Osteocyte (in vitro differentiated cells): Measurements from ENCODE around the gene KIF11. TPM values are rescaled to one million over a fixed set of nuclear protein-coding genes. Genes with fewer than 3 reads are reported as not detected.
"Not testable (repeated sequence)": the region's sequence is repeated elsewhere in the genome, so short reads cannot be mapped to it uniquely, and the experiment has no call there.

Experiments
- DNase-seq: peaks from one replicate; pipeline ENCODE4 v3.0.0; 2021; ENCODE audit warnings: mixed read lengths; ENCODE audit not compliant: unreplicated experiment; ENCODE audit errors: extremely low spot score
- H3K27ac Mint-ChIP-seq: one replicate; pipeline ENCODE4 v1.8.0; 2021; ENCODE audit warnings: mild to moderate bottlenecking, mixed read lengths; ENCODE audit not compliant: unreplicated experiment
- H3K27me3 Mint-ChIP-seq: one replicate; pipeline ENCODE4 v1.8.0; 2021; ENCODE audit warnings: mixed read lengths; ENCODE audit not compliant: unreplicated experiment
- H3K36me3 Mint-ChIP-seq: one replicate; pipeline ENCODE4 v1.8.0; 2021; ENCODE audit warnings: mixed read lengths; ENCODE audit not compliant: unreplicated experiment
- H3K4me1 Mint-ChIP-seq: one replicate; pipeline ENCODE4 v1.8.0; 2021; ENCODE audit warnings: mixed read lengths; ENCODE audit not compliant: unreplicated experiment
- H3K4me3 Mint-ChIP-seq: one replicate; pipeline ENCODE4 v1.8.0; 2021; ENCODE audit warnings: mild to moderate bottlenecking, moderate library complexity, mixed read lengths; ENCODE audit not compliant: unreplicated experiment
- H3K9me3 Mint-ChIP-seq: one replicate; pipeline ENCODE4 v1.8.0; 2021; ENCODE audit warnings: mixed read lengths; ENCODE audit not compliant: unreplicated experiment
- total RNA-seq: library from RNA; stranded (reverse); gene quantifications from 2 replicates; pipeline ENCODE4 v1.2.1, GENCODE V29; 2021
- TF ChIP-seq, protein P1 (sequence below): fragments of 200-600 bp; sonication (generic); IDR thresholded peaks from 2 replicates; pipeline ENCODE4 v1.5.0; 2021; ENCODE audit warnings: antibody characterized with exemption, mild to moderate bottlenecking, moderate library complexity

KIF11 gene
- total RNA-seq, 1 donor from 2014 or later: 9.0 TPM

DNA sequence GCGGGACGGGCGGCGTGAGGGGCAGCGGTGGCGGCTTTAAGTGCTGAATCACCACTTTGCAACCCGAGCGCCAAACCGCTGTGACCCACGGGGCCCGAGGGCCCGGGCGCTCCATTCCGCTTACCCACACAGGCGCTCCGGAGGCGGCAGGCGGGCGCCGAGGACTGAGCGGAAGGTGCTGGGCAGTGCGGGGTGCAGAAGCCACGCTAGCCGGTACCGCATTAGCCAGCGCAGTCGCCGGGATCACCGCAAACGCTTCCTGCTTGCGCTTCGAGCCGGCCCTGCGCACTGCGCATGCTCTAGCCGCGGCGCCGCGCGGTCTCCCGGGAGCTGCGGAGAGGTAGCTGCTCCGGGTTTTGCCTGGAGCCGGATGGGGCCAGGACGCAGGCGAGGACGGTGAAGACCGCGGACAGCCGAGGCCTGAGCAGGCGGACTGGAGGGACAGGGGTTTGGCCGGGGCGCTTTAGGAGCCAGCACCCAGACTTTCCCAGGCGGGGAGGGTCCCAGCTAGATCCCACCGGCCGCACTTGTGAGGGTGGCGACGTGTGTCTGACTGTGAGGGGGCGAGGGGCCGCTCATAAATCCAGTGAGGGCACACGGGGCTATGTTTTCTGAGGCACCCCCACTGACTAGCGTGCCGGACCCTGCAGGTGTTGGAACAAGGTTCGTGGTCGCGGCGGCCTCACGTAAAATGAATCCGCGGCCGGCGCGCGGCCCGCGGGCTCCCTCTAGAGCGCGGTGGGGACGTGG, 19.0 kb upstream of the KIF11 start, which contains the start of gene IDE:
TSS of gene IDE (minus strand) at position 296 of the 750 bp plus-strand sequence. CDS start at position 222, 74 bp downstream.
- peak; percentile 96 for DNase-seq
- Mint-ChIP-seq H3K9me3 (no peaks in the 10 kb centered on the region), H3K4me1 (peaks cover 28% of the 10 kb centered on the region), H3K27me3 (no peaks in the 10 kb centered on the region), H3K4me3 (peak within 1 kb of the TSS; percentile 77), H3K27ac (peak within 1 kb of the TSS; percentile 94), H3K36me3 (peaks cover under 1% of the 10 kb centered on the region)
- TF ChIP-seq, protein P1, sequence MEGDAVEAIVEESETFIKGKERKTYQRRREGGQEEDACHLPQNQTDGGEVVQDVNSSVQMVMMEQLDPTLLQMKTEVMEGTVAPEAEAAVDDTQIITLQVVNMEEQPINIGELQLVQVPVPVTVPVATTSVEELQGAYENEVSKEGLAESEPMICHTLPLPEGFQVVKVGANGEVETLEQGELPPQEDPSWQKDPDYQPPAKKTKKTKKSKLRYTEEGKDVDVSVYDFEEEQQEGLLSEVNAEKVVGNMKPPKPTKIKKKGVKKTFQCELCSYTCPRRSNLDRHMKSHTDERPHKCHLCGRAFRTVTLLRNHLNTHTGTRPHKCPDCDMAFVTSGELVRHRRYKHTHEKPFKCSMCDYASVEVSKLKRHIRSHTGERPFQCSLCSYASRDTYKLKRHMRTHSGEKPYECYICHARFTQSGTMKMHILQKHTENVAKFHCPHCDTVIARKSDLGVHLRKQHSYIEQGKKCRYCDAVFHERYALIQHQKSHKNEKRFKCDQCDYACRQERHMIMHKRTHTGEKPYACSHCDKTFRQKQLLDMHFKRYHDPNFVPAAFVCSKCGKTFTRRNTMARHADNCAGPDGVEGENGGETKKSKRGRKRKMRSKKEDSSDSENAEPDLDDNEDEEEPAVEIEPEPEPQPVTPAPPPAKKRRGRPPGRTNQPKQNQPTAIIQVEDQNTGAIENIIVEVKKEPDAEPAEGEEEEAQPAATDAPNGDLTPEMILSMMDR: peak; percentile 85

DNA sequence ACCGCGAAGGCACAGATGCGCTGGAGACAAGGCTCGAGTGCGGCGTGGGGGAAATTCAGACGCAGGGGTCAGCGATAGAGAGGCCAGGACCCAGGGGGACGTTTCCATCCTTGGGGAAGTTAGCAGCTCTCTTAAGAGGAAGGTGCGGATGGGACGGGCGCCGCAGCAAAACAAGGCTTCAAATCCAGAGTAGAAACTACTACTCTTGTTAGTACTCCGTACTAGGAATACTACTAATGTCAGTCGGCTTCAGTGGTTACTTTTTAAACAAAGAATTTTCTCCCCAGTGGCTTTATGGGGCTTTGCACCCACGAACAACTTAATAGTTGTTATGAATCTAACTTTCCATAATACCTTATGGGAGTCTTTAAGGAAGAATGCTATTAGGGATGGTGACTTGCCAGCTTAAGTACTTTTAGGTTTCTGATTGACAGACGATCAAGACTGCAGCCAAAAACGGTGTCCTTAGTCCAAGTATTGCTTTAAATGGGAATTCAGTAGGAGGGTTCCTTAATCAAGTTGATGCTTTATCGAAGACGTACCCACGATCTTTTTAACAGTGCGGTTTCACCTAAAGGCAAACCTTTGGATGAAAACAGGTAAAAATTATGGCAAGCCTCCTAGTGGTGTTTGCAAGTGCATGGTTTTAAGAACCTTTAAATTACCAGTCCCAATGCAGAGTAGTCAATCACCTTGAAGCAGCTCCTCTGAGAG, 18.2 kb upstream of the KIF11 start:
- no peak for DNase-seq
- Mint-ChIP-seq H3K9me3 (no peaks in the 10 kb centered on the region), H3K27ac (peak overlapping the region; percentile 94), H3K36me3 (no peaks in the 10 kb centered on the region), H3K4me3 (peak overlapping the region; percentile 77), H3K27me3 (no peaks in the 10 kb centered on the region), H3K4me1 (peaks cover 28% of the 10 kb centered on the region)
- TF ChIP-seq, protein P1: peak; percentile 27

DNA sequence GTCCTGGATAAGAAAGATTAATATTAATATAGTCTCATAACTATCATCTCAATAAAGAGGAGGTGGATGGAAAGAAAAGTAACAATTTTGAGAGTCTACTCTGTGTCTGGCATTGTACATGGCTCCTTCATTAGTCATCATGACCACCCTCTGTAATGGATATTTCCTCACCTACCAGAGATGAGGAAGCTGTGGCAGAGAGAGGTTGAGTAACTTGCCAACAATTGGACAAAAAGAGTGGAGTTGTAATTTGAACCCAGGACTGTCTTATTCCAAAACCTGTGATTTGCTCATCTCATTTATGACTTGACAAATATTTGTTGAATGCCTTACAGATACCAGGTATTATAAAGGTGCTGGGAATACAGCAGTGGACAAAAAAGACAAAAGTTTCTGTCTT, 17.0 kb upstream of the KIF11 start:
- no peak for DNase-seq
- H3K27ac Mint-ChIP-seq: no peak overlapping the region

GRCh38 chr10:92582347-92582746, 10.6 kb upstream of the KIF11 start:
- not testable (repeated sequence) for H3K27ac Mint-ChIP-seq, H3K4me3 Mint-ChIP-seq, H3K27me3 Mint-ChIP-seq

More for the DNA sequence above, 17.0 kb upstream of the KIF11 start:
- Mint-ChIP-seq H3K4me3 (no peak overlapping the region), H3K36me3 (no peaks in the 10 kb centered on the region), H3K4me1 (peaks cover 26% of the 10 kb centered on the region), H3K9me3 (no peaks in the 10 kb centered on the region), H3K27me3 (peaks cover under 1% of the 10 kb centered on the region)
- TF ChIP-seq, protein P1: no peak

DNA sequence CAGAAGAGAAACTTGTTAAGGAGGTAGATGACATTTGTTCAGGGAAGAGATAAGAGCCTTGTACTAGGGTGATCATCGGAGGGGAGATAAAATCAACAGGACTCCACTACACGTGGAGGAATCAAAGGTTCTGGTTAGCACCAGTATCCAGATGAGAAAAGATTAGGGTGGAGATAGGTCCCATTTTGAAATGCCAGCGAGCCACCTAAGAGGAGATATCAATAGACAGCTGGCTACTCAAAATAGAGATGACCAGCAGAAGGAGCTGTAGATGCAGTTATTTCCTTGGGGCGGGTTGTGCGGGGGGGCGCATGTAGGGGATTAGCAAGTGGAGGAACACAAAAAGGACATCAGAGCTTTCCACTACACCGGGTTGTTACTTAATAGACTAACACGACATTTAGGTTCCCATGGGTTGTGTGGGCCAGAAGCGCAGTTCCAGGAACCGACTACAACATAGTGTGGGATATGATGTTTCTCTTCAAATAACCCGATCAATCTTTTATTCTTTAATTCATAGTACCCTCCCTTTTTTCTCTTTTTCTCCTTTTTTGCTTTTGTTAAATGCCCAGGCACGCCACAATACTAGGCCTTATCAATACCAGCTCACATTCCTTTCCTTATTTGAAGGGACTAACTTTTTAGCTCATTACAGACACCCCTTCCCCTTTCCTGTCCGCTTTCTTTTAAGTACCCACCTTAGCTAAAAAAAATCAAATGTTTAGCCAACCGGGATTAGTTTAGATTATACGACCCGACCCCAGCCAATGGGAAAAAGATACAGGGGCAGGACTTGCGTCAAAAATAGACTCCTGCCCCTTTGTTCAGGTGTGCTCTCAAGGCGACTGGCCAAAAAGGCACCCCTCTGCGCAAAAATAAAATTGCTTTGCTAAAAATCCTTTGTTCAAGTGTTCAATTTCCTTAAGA, 2.0 kb upstream of the KIF11 start:
- peak overlapping the region; percentile 88 for H3K4me3 Mint-ChIP-seq
- peak overlapping the region; percentile 97 for H3K27ac Mint-ChIP-seq
- no peaks in the 10 kb centered on the region for H3K36me3 Mint-ChIP-seq
- no peak for DNase-seq
- TF ChIP-seq, protein P1: peak; percentile 49
- H3K9me3 Mint-ChIP-seq: no peaks in the 10 kb centered on the region
- peaks cover 47% of the 10 kb centered on the region for H3K4me1 Mint-ChIP-seq
- no peaks in the 10 kb centered on the region for H3K27me3 Mint-ChIP-seq

More at GRCh38 chr10:92582347-92582746, 10.6 kb upstream of the KIF11 start:
- H3K36me3 Mint-ChIP-seq, H3K9me3 Mint-ChIP-seq, DNase-seq, H3K4me1 Mint-ChIP-seq: not testable (repeated sequence)
